ENCODE results near the gene CYP3A4. TPM values are rescaled to one million over a fixed set of nuclear protein-coding genes. Genes with fewer than 3 reads are reported as not detected.
A peak's percentile ranks its signal among the peaks of the same experiment; 100 is the strongest.

The CYP3A4 gene
- total and polyA plus RNA-seq, 2 of the 13 experiments (the other 11 are each of a cell fraction or from before 2014, with no cell fraction given) = 0.11 to 0.24 TPM

DNA sequence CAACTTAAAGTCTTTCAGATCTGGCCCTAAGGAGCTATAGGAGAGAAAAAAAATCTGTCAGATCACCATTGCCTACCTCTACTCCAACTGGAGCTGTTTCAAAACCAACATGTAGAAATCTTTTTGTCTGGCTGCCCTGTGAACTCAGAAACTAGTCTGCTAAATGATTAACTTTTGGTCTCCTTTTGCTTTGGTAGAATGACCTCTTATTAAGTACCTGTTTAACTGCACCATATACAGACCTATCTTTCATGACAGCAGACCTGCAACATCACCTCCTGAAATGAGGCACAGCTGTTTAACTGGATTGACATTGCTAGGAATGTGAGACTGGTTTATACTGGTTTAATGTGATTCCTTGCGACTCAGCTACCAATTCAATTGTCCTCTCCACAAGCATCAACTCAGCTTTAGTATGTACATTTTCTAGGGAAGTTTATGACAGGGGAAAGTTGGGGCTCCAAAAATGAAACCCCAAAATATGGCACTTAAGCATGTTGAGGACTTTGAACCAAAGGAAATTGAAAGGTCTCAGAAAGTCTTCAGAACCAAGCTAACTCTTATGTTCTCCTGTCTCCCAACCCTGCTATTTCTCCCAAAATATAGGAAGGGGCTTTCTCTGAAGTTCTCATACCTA is 45.7 kb upstream of the CYP3A4 start (continued):
- TF ChIP-seq ETV5 (CRISPR knock-in tag; IDR thresholded peaks at IDR 0.05; ENCODE audit: borderline replicate concordance) = peak; percentile 16; the same call in 1 of the 2 replicates
- peak; percentile 79 for TF ChIP-seq HMG20A (CRISPR knock-in tag; IDR thresholded peaks at IDR 0.05; ENCODE audit: borderline replicate concordance)
- no peak for TF ChIP-seq ZC3H13 (CRISPR knock-in tag; IDR thresholded peaks at IDR 0.05)
- no peak for TF ChIP-seq ZNF615 (CRISPR knock-in tag; IDR thresholded peaks at IDR 0.05; ENCODE audit: borderline replicate concordance)
- TF ChIP-seq KLF12 (CRISPR knock-in tag; IDR thresholded peaks at IDR 0.05; ENCODE audit: borderline replicate concordance) = no peak
- no peak for TF ChIP-seq ZNF558 (CRISPR knock-in tag; IDR thresholded peaks at IDR 0.05; ENCODE audit: borderline replicate concordance)
- TF ChIP-seq NR2F6 (IDR thresholded peaks at IDR 0.05) = peak; percentile 69
- peak; percentile 60; the same call in 1 of the 2 replicates for TF ChIP-seq NR2F6 (CRISPR knock-in tag; IDR thresholded peaks at IDR 0.05)
- no peak for TF ChIP-seq HOXA3 (CRISPR knock-in tag; IDR thresholded peaks at IDR 0.05)
- no peak for TF ChIP-seq ZNF382 (CRISPR knock-in tag; IDR thresholded peaks at IDR 0.05; ENCODE audit: borderline replicate concordance)
- TF ChIP-seq ZNF101 (CRISPR knock-in tag; IDR thresholded peaks at IDR 0.05; ENCODE audit: borderline replicate concordance, low read depth) = no peak
- peak in 1 of 2 experiments; percentile 73; a peak in 2 of 4 replicates for TF ChIP-seq EP300 (IDR thresholded peaks at IDR 0.05; ENCODE audit: low read depth in 2 of 2, low read length in 2 of 2)
- no peak for TF ChIP-seq EP300 (CRISPR knock-in tag; IDR thresholded peaks at IDR 0.05; ENCODE audit: borderline replicate concordance)
- TF ChIP-seq SOX13 (IDR thresholded peaks at IDR 0.05) = no peak
- TF ChIP-seq SOX13 (CRISPR knock-in tag; conservative IDR thresholded peaks at IDR 0.05 in 1 of 2, IDR thresholded peaks at IDR 0.05 in 1 of 2) = peak in 1 of 2 experiments; percentile 68; a peak in 2 of 4 replicates
- TF ChIP-seq RAD51 (IDR thresholded peaks at IDR 0.05; ENCODE audit: borderline replicate concordance) = no peak
- TF ChIP-seq ZNF563 (CRISPR knock-in tag; IDR thresholded peaks at IDR 0.05) = no peak
- TF ChIP-seq ZNF12 (CRISPR knock-in tag; IDR thresholded peaks at IDR 0.05) = peak; percentile 95
- 0 out of 2 replicates have a peak, but pooled peaks have one; percentile 45 for TF ChIP-seq KDM5A (IDR thresholded peaks at IDR 0.05; ENCODE audit: borderline replicate concordance, low read length)
- TF ChIP-seq, protein P1, sequence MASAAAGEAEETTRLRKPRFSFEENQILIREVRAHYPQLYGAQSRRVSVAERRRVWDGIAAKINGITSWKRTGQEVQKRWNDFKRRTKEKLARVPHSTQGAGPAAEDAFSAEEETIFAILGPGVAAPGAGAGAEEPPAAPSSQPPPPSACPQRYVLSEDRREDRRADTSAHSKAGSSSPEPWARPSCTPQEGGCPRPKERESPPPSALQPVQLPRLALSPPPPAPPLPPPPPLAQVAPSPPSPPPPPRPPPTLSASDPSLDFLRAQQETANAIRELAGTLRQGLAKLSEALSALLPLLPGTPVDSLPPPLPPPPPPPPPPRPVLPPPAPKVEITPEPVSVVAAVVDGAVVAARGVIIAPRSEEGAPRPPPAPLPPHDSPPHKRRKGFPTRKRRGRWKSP (CRISPR knock-in tag; IDR thresholded peaks at IDR 0.05) = no peak
- TF ChIP-seq NONO (IDR thresholded peaks at IDR 0.05) = no peak
- peak; percentile 47; the same call in 1 of the 2 replicates for TF ChIP-seq NONO (CRISPR knock-in tag; conservative IDR thresholded peaks at IDR 0.05)
- no peak for TF ChIP-seq ZNF34 (CRISPR knock-in tag; IDR thresholded peaks at IDR 0.05; ENCODE audit: borderline replicate concordance)
- TF ChIP-seq NFIB (CRISPR knock-in tag; IDR thresholded peaks at IDR 0.05; ENCODE audit: borderline replicate concordance) = no peak
- no peak for TF ChIP-seq PHF8 (CRISPR knock-in tag; IDR thresholded peaks at IDR 0.05)
- TF ChIP-seq, protein P2, sequence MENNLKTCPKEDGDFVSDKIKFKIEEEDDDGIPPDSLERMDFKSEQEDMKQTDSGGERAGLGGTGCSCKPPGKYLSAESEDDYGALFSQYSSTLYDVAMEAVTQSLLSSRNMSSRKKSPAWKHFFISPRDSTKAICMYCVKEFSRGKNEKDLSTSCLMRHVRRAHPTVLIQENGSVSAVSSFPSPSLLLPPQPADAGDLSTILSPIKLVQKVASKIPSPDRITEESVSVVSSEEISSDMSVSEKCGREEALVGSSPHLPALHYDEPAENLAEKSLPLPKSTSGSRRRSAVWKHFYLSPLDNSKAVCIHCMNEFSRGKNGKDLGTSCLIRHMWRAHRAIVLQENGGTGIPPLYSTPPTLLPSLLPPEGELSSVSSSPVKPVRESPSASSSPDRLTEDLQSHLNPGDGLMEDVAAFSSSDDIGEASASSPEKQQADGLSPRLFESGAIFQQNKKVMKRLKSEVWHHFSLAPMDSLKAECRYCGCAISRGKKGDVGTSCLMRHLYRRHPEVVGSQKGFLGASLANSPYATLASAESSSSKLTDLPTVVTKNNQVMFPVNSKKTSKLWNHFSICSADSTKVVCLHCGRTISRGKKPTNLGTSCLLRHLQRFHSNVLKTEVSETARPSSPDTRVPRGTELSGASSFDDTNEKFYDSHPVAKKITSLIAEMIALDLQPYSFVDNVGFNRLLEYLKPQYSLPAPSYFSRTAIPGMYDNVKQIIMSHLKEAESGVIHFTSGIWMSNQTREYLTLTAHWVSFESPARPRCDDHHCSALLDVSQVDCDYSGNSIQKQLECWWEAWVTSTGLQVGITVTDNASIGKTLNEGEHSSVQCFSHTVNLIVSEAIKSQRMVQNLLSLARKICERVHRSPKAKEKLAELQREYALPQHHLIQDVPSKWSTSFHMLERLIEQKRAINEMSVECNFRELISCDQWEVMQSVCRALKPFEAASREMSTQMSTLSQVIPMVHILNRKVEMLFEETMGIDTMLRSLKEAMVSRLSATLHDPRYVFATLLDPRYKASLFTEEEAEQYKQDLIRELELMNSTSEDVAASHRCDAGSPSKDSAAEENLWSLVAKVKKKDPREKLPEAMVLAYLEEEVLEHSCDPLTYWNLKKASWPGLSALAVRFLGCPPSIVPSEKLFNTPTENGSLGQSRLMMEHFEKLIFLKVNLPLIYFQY (CRISPR knock-in tag; IDR thresholded peaks at IDR 0.05; ENCODE audit: borderline replicate concordance) = no peak
- no peak for TF ChIP-seq ZNF10 (CRISPR knock-in tag; IDR thresholded peaks at IDR 0.05; ENCODE audit: borderline replicate concordance, low read depth)
- TF ChIP-seq NFE2L2 (IDR thresholded peaks at IDR 0.05; ENCODE audit: low read length) = no peak
- no peak for TF ChIP-seq ONECUT2 (CRISPR knock-in tag; IDR thresholded peaks at IDR 0.05)

Measured in HepG2 (cell line).